ENCODE measurements around the gene CREBL2. TPM values are rescaled to one million over a fixed set of nuclear protein-coding genes. Genes with fewer than 3 reads are reported as not detected.

Gene CREBL2
- total RNA-seq, 1 donor from 2014 or later = 48.0 TPM

- no peak for DNase-seq
These were observed 69.5 kb downstream of the CREBL2 start for GRCh38 chr12:12681061-12681765.

DNA sequence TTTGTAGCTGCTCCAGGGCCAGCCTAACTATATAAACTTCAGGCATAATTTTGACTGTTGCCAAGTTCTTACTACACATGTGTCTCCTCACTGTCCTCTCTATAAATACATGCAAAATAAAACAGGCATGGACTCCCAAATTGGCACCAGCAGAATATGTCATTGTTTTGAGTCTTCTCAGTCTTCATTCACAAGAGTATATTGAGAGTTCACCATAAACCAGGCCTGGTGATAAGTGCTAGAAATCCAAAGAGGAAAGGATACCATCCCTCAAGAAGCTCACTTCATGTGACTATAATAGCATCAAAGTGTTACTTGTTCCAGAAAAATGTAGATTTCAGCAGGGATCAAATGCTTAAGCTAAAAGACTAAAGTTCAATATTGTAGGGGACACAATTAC, 70.6 kb downstream of the CREBL2 start:
- DNase-seq = no peak

DNA sequence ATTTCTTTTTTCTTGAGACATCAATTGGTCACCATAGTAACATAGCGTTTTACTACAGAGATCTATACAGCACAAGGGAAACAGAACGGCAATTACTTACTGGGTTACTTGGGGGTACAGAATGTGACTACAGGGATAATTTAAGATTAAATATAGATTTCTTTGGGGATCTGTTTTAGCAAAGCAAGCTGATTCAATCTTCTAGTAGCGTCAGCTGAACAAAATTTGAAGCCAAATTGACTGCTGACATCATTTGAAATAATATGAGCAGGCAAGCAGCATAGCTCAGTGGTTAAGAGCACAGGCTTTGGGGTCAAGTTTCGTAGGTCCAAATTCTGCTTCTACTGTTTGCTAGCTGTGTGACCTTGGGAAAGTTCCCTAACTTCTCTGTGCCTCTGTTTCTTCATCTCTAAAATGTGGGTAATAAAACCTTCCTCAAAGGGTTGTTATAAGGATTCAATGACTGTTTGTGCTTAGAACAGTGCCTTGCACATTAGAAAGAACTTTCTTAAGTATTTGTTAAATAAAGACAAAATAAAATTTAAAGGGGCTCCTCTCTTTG, 71.5 kb downstream of the CREBL2 start:
- DNase-seq = no peak

DNA sequence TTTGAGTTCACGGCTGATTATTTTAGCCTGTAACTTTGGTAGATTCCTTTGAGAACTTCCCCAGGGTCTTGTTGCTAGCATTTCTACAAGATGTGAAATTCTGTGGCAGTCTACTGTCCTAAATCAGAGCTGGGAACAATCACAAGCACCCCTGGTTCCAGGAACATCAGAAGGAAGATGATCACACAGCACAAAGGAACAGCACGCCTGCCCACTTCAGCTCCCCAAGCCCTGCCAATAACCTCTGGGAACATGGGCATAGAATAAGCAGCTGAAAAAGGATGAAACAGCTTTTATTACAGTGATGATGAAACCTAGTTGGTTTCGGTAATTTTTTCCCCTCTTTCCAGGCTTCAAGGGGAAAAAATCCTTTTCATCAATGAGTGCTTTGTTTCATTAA, 72.0 kb downstream of the CREBL2 start:
- DNase-seq = no peak

DNA sequence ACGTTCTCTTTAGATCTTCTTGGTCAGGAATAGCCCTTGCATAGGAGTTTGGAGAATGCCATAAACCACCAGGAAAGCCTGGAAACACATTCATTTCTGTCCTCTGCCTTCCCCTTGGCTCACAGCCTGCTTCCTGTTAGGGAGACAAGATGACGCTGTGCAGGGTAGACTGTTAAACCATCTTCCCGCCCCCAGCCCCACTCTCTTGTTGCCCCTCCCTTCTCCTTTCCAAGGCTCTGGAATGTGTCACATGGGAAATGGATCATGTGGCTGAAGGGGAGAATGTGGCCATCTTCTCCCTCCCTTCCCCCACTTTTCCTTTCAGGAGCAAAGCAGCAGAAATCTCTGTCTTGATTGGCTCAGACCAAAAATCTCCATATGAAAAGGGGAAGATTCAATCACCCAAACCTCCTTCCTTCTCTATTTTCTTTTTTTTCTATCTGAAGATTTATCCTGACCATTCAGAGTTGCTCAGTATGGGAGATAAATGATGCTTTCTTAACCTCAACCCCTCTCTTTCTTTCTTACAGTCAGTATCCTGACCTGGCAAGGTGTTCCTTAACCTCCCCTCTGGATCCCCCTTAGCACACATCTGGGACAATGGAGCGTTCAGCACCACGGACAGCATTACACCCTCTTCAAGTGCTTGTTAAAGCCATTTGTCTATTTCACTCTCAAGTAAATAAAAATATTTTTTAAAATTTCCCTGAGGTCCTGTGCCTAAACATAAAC, 72.9 kb downstream of the CREBL2 start:
- DNase-seq = peak; percentile 77

DNA sequence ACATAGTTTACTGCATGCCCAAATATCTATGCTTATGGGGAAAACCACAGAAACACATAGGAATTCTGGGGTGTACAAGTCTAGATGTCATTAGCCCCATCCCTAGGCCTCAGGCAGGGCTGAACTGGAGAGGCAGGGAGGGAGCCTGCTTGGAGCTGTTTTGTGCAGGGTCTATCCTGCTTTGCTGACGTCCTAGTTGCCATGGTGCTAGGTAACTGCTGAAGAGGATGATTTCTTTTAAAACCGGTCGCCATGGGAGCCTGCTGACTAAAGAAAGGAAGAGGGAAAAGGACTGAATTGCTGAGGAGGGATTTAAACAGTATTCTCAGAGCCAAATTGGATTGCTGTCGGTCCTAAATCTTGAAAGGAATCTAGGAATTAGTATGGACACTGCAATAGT, 73.6 kb downstream of the CREBL2 start:
- DNase-seq = peak; percentile 29

DNA sequence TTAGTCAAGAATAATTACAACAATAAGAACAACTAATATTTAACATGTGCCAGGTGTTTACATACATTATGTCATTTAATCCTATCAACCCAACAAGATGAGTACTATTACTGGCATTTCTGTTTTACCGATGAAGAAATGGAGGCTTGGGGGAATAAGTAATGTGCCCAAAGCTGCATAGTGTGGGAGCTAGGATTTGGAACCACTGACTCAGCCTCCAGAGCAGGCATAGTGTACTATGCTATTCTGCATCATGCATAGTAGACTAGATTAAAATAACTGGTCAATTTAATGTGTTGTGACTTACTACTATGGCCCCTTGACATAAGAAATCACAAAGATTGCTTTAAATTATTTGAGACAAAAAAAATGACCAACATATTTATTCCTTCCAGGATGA, 74.8 kb downstream of the CREBL2 start:
- DNase-seq = no peak

- no peak for DNase-seq
These were observed 75.2 kb downstream of the CREBL2 start for GRCh38 chr12:12686925-12687324.

GRCh38 chr12:12689647-12690300, 78.1 kb downstream of the CREBL2 start:
- no peak for DNase-seq

GRCh38 chr12:12691549-12691948, 79.9 kb downstream of the CREBL2 start:
- DNase-seq = no peak

GRCh38 chr12:12693111-12693671, 81.5 kb downstream of the CREBL2 start:
- no peak for DNase-seq

Other genes starting within 250 kb of the CREBL2 start
- gene DUSP16, start 49.0 kb upstream of the CREBL2 start, total RNA-seq = 10.0 TPM
- 24.6 TPM for gene GPR19, start 84.3 kb downstream of the CREBL2 start, total RNA-seq
- gene CDKN1B, start 105.5 kb downstream of the CREBL2 start, total RNA-seq = 143 TPM
- gene APOLD1, start 173.8 kb downstream of the CREBL2 start, total RNA-seq = 42.9 TPM
- 65.8 TPM for gene DDX47, start 201.5 kb downstream of the CREBL2 start, total RNA-seq

Measured in occipital lobe (tissue), 2 donors.